CD4-positive, alpha-beta T cell treated with Interleukin-6 at 100 ng/mL for 8 hours (primary cell): ENCODE results near the gene ROGDI.

Source experiments
- DNase-seq: peaks from one replicate; pipeline ENCODE4 v3.0.0-alpha.2; 2020; ENCODE audit warnings: mixed read lengths, low spot score

ROGDI gene

GRCh38 chr16:4813251-4814003 lies 11.0 kb upstream of the ROGDI start:
- no peak for DNase-seq

- no peak for DNase-seq
These were observed 9.3 kb upstream of the ROGDI start for GRCh38 chr16:4811773-4812172.

- DNase-seq = no peak
These were observed 8.8 kb upstream of the ROGDI start for GRCh38 chr16:4811242-4811641.

GRCh38 chr16:4806280-4806679 lies 3.8 kb upstream of the ROGDI start:
- no peak for DNase-seq

GRCh38 chr16:4805231-4805630 lies 2.8 kb upstream of the ROGDI start:
- no peak for DNase-seq

- no peak for DNase-seq
These were observed 1.7 kb upstream of the ROGDI start for GRCh38 chr16:4803898-4804762.

- no peak for DNase-seq
These were observed 990 bp upstream of the ROGDI start for GRCh38 chr16:4803401-4803844.

GRCh38 chr16:4802659-4803287 lies 340 bp upstream of the ROGDI start:
- DNase-seq = peak; percentile 85

GRCh38 chr16:4801051-4801961 lies 1.1 kb downstream of the ROGDI start:
- DNase-seq = no peak

GRCh38 chr16:4800290-4801041 lies 2.0 kb downstream of the ROGDI start:
- DNase-seq = no peak

- no peak for DNase-seq
These were observed 3.1 kb downstream of the ROGDI start for GRCh38 chr16:4799171-4799855.

GRCh38 chr16:4798456-4798855 lies 4.0 kb downstream of the ROGDI start:
- no peak for DNase-seq

- no peak for DNase-seq
These were observed 4.6 kb downstream of the ROGDI start for GRCh38 chr16:4797805-4798252.

GRCh38 chr16:4796982-4797804 lies 5.2 kb downstream of the ROGDI start:
- DNase-seq = no peak

- DNase-seq = no peak
These were observed 6.4 kb downstream of the ROGDI start for GRCh38 chr16:4795828-4796572.

GRCh38 chr16:4795181-4795827 lies 7.1 kb downstream of the ROGDI start, which contains the start of gene SMIM22:
TSS of gene SMIM22 (plus strand) at chr16:4795369. CDS start at chr16:4795735, 366 bp downstream.
- DNase-seq = no peak

- DNase-seq = no peak
These were observed 9.4 kb downstream of the ROGDI start for GRCh38 chr16:4792951-4793513.

GRCh38 chr16:4790871-4791270 lies 11.6 kb downstream of the ROGDI start:
- DNase-seq = no peak
